Breast epithelium (tissue), 3 donors: ENCODE results near the gene BCL11B.

Source experiments
- POLR2A ChIP-seq: fragments of 450-650 bp; IDR thresholded peaks from one replicate; pipeline ENCODE4 v1.6.1; 2016; ENCODE audit warnings: antibody characterized with exemption, mild to moderate bottlenecking, moderate library complexity
- POLR2AphosphoS5 ChIP-seq, 3 donors: sonication (generic); formaldehyde crosslinking; IDR thresholded peaks; one replicate each; pipeline ENCODE4 v1.6.1; 2017; ENCODE audit warnings: antibody characterized with exemption in 3 of 3
- TF ChIP-seq, protein P1 (sequence below), 3 donors: fragments of 450-650 bp; IDR thresholded peaks; one replicate each; pipeline ENCODE4 v1.5.1; 2016 to 2017; ENCODE audit warnings: antibody characterized with exemption in 3 of 3, mild to moderate bottlenecking in 3 of 3, moderate library complexity in 3 of 3

DNA sequence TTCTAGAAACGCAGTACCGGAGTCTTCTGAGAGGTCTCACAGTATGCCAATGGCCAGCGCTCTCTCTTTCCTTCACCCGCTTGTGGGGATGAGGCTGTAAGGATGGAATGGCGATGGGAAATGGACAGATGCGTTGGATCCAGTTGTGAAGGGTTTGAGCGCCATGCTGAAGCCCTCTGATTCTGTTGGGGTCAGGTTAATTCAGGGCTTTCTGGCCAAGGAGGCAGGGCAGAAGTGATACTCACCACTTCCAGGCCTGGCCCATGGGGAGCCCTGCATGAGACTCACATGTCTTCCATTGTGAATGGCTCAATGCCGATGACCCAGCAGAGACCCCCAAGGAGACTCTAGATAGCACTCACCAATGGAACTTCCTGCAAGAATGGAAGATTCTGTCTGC is 114.3 kb downstream of the BCL11B start:
- TF ChIP-seq, protein P1, sequence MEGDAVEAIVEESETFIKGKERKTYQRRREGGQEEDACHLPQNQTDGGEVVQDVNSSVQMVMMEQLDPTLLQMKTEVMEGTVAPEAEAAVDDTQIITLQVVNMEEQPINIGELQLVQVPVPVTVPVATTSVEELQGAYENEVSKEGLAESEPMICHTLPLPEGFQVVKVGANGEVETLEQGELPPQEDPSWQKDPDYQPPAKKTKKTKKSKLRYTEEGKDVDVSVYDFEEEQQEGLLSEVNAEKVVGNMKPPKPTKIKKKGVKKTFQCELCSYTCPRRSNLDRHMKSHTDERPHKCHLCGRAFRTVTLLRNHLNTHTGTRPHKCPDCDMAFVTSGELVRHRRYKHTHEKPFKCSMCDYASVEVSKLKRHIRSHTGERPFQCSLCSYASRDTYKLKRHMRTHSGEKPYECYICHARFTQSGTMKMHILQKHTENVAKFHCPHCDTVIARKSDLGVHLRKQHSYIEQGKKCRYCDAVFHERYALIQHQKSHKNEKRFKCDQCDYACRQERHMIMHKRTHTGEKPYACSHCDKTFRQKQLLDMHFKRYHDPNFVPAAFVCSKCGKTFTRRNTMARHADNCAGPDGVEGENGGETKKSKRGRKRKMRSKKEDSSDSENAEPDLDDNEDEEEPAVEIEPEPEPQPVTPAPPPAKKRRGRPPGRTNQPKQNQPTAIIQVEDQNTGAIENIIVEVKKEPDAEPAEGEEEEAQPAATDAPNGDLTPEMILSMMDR (IDR thresholded peaks at IDR 0.05) = no peak
- TF ChIP-seq POLR2A (no peak), POLR2AphosphoS5 (IDR thresholded peaks at IDR 0.05) (no peak)
